Measurements from ENCODE around the gene KCNQ1.

KCNQ1 gene

DNA sequence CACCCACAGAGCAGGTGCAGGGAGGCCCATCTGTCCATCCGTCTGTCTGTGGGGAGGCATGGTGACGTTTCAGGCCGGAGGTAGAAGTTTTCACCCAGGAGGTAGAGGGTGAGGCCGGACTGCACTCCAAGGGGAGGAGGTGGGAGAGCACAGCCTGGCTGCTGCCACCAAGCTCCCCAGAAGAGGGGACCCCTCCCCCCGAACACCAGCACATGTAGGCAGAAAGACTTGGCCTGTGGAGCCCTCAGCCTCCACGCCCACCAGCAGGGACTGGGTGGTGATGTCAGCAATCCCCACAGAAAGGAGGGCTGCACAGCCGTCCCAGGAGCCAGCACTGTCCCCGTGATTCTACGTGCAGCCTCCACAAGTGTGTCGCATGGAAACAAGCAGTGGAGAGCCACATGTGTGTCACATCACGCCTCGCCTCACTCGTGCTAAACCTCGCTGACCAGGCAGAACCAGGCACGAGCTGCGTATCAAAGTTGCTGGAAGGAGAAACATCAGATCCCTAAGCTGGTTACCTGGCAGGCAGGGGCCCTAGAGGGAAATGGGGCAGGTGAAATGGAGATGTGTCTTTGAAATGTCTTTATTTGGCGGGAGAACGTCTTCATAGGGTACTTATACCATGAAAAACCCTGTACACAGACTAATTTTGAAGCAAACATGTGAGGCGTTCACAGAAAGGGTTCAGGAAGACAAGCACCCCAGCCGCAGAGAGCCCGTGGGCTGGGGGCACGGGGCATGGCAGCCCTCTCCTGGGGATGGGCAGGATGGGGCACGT lies 391.7 kb downstream of the KCNQ1 start:
- no peak for DNase-seq (ENCODE audit: low read depth in 2 of 2)

- no peak for DNase-seq (ENCODE audit: low read depth in 2 of 2)
Observed at GRCh38 chr11:2837096-2837601, 392.3 kb downstream of the KCNQ1 start.

DNA sequence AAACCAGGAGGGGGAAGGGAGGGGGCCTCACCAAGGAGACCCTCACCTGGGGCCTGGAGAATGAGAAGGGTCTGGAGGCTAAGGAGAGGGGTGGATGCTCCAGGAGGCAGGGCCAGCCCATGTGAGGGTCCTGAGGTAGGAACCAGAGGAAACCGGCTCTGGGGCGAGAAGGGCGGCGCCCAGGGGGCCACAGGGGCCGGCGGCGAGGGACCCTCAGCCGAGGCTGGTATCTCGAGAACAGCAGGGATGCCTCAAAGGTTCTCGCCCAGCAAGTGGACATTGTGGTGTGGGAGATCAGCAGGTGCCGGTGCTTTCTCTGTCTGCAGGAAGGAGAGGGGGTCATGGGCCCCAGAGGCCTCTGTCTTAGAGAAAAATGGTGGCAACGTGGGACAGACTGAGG lies 392.8 kb downstream of the KCNQ1 start:
- DNase-seq (ENCODE audit: low read depth in 2 of 2): no peak

DNA sequence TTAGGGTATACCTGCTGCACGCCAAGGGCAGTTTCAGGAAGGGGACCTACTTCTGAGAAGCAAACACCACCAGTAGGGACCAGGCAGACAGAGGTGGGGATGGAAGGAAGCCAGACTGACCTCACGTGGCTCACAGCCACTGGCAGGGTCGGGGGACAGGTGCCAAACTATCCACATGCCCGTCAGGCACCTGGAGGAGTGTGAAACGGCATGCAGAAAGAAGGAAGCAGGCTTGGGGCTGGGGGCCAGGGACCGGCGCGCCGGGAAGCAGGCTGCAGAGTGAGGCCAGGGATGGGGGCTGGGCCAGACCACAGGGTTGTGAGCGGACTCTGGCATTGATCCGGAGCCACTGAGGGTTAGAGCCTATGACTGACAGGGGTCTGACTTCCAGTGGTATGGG lies 393.3 kb downstream of the KCNQ1 start:
- no peak for DNase-seq (ENCODE audit: low read depth in 2 of 2)

- DNase-seq (ENCODE audit: low read depth in 2 of 2): no peak
Observed at GRCh38 chr11:2838676-2839294, 394.0 kb downstream of the KCNQ1 start.

- no peak for DNase-seq (ENCODE audit: low read depth in 2 of 2)
Observed at GRCh38 chr11:2839395-2839943, 394.7 kb downstream of the KCNQ1 start.

GRCh38 chr11:2841411-2842190 lies 396.8 kb downstream of the KCNQ1 start:
- DNase-seq (ENCODE audit: low read depth in 2 of 2): no peak

DNA sequence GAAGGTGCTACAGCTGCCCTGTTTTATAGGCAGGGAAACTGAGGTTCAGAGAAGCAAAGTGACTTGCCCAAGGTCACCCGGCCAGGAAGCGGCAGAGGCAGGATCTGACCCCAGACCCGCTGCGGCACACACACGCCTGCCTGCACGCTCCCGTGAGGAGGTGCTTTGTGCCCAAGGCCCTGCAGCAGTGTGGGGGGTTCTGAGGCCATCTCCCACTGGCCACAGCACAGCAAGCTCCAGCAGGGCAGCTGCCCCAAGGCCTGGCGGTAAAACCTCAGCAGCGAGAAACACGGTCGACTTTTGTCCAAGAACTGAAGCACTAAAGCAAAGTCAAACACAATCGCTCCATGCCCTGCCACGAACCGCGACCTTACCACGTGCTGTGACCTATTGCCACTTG lies 398.1 kb downstream of the KCNQ1 start:
- DNase-seq (ENCODE audit: low read depth in 2 of 2): no peak

GRCh38 chr11:2843551-2843950 lies 398.7 kb downstream of the KCNQ1 start:
- no peak for DNase-seq (ENCODE audit: low read depth in 2 of 2)

DNA sequence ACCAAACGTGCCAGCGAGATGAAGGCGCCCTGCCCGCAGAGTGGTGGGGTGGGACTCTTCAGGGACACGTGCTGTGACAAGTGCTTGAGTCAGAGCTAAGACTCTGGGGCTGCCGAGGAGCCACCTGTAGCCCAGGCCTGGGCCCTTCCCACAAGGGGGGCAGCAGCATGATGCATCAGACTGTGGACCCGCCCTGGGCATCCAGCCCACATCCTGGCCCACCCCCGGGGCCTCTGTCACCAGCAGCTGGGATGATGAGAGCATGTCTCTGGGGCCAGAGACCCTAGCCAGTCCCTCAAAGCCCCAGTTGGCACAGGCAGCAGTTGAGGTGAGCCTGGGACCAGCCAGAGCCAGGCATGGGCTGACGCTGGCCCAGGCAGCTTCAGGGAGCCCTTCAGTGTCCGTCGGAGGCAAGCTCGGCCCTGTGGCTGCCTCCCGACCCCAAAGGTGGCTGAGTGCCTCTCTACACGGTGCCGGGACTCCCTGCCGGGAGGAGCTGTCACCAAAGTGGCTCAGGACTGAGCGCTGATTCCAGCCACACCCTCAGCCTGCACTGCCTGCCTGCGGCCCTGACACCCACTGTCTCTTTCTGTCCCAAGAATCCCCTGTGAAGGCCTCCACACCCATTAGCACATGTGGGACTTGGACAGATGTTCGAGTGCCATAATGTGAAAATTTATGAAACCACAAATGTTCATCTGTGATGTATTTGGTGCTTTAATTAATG lies 399.5 kb downstream of the KCNQ1 start:
- no peak for DNase-seq (ENCODE audit: low read depth in 2 of 2)

- DNase-seq (ENCODE audit: low read depth in 2 of 2): no peak
Observed at GRCh38 chr11:2844996-2845395, 400.2 kb downstream of the KCNQ1 start.

DNA sequence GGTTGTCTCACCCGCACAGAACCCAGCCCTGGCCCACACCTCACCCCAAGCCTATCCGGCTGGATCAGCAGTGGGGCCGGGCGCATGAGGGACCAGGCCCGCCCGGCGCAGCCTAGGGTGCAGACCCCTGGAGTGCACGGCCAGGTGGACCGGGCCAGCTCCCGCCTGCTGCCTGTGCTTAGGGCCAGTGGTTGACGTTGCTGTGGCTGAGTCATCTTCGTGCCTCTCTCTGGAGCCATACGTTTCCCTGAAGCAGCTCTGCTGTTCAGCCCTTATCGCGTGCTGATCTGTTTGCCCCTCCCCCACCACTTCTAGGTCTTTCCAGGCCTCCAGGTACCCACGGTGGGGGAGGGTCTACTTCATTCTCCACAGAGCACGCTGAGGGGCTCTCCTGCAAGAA lies 401.2 kb downstream of the KCNQ1 start:
- no peak for DNase-seq (ENCODE audit: low read depth in 2 of 2)

DNA sequence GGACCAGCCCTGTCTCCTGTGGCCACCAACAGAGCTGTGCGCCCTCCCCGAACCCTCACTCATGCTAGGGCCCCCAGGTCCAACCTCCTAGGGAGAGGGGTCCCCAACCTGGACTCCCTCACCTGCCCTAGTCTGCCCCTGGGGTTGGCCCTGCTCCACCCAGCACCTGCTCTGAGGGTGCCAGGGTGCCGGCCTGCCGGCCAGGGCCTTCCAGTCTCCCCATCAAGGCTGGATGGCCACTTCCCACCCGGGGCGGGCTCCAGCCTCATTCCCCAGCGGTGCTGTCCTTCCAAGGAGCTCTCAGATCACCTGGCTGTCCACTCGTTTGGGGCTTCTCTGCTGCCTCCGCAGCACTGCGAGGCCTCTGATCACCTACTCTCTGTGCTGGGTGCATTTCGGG lies 401.7 kb downstream of the KCNQ1 start:
- no peak for DNase-seq (ENCODE audit: low read depth in 2 of 2)

GRCh38 chr11:2847561-2847960 lies 402.8 kb downstream of the KCNQ1 start:
- no peak for DNase-seq (ENCODE audit: low read depth in 2 of 2)

GRCh38 chr11:2848497-2848896 lies 403.7 kb downstream of the KCNQ1 start:
- DNase-seq (ENCODE audit: low read depth in 2 of 2): no peak

GRCh38 chr11:2849994-2850770 lies 405.4 kb downstream of the KCNQ1 start:
- no peak for DNase-seq (ENCODE audit: low read depth in 2 of 2)

- DNase-seq (ENCODE audit: low read depth in 2 of 2): no peak
Observed at GRCh38 chr11:2853401-2853800, 408.6 kb downstream of the KCNQ1 start.

DNA sequence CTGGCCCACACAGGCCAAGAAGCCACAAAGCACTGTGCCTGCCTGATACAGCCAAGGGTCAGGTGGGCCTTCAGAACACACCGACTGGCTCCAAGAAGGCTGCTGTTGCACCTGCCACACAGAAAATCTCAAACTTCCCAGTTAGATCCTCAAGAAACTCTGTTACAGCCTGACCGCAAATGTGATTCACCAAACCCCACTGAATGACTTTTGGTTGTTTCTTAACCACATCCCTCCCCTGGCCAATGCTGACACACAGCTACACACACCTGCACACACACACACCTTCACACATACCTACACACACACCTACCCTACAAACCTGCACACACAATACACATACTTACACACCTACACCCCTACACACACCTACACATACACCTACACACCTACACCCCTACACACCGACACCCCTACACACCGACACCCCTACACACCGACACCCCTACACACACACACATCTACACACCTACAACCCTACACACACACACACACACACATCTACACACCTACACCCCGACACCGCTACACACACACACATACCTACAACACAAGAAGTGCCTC lies 409.3 kb downstream of the KCNQ1 start:
- no peak for DNase-seq (ENCODE audit: low read depth in 2 of 2)

DNA sequence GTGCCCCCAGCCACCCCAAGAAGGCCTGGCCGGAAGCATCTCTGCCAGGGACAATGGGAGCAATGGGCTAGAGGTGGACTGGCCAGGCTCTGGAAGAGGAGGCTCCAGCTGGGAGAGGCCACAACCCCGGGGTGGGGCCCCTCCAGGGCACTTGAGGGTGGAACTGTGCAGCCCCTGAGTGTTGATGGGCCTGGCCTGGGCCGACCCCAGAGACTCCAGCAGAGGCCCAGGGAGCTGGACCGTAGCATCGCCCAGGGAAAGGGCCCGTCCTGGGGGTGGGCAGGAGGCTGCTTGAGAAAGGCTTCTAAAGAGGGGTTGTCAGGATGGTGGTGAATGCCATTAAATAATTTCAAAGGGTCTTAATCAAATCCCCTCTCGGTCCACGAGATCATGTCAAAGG lies 410.4 kb downstream of the KCNQ1 start:
- DNase-seq (ENCODE audit: low read depth in 2 of 2): no peak

GRCh38 chr11:2857276-2857675 lies 412.5 kb downstream of the KCNQ1 start:
- no peak for DNase-seq (ENCODE audit: low read depth in 2 of 2)

DNA sequence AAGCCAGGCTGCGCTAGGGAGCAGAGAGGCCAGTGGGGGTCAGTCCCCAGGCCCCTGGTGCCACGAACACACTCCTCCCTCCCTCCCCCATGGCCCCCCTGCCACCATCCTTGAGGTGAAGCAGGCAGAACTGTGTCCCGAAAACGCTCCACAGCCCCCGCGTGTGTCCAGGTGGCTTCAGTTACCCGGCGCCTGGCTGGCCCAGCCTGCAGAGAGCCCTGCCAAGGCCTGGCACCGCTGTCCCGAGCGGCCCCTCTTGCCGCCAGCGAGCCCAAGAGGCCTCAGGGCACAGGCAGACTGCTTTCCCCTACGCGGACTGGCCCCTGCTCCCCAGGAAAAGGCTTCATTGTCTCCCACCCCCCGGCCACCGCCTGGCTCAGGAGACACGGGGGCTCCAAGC lies 413.1 kb downstream of the KCNQ1 start:
- DNase-seq (ENCODE audit: low read depth in 2 of 2): no peak

Data from fibroblast of skin of left quadriceps (primary cell).